Measurements from ENCODE around the gene MAFB.

- TF ChIP-seq CTCF (IDR thresholded peaks at IDR 0.05) (no peak), ZFX (IDR thresholded peaks at IDR 0.05; ENCODE audit: borderline replicate concordance) (no peak)
Measured at GRCh38 chr20:40690836-40691565, 2.0 kb upstream of the MAFB start.
